A673 (cell line): ENCODE measurements around the gene PGAP6. TPM values are rescaled to one million over a fixed set of nuclear protein-coding genes. Genes with fewer than 3 reads are reported as not detected.

Source experiments
- BruUV-seq: library from RNA; stranded (reverse); fragments of 400-500 nt; replicated peaks from 2 replicates; lab custom pipeline; 2021; lab: Mats Ljungman, UMichigan
- CTCF ChIA-PET: fragments of 300-600 bp; sonication (Branson Sonifier 250); formaldehyde crosslinking; loops from one replicate; lab custom pipeline; 2022; ENCODE audit warnings: antibody characterized with exemption; lab: Charles Lee
- POLR2A ChIA-PET: fragments of 300-600 bp; sonication (Branson Sonifier 250); formaldehyde crosslinking; loops from one replicate; lab custom pipeline; 2022; ENCODE audit warnings: antibody characterized with exemption; ENCODE audit not compliant: low non-redundant PET; lab: Charles Lee
- DNase-seq: peaks from one replicate; pipeline ENCODE4 v3.0.0-alpha.2; 2015; ENCODE audit warnings: low spot score
- H3K27ac ChIP-seq: fragments of 200-600 bp; sonication (generic); 2 replicates; pipeline ENCODE4 v1.5.1; 2016; ENCODE audit warnings: mixed run types, low read depth, mild to moderate bottlenecking, mixed read lengths, antibody characterized with exemption, low read length; ENCODE audit not compliant: poor library complexity, severe bottlenecking
- H3K27me3 ChIP-seq: fragments of 200-600 bp; sonication (generic); replicated peaks from 2 replicates; pipeline ENCODE4 v1.6.1; 2017; ENCODE audit warnings: mixed run types, low read depth, mild to moderate bottlenecking, mixed read lengths, antibody characterized with exemption, low read length; ENCODE audit not compliant: insufficient read depth, poor library complexity
- H3K36me3 ChIP-seq: fragments of 200-600 bp; sonication (generic); 2 replicates; pipeline ENCODE4 v1.6.1; 2016; ENCODE audit warnings: mixed run types, mild to moderate bottlenecking, mixed read lengths, antibody characterized with exemption, low read length; ENCODE audit not compliant: insufficient read depth, poor library complexity, severe bottlenecking
- H3K4me1 ChIP-seq: fragments of 200-600 bp; sonication (generic); 2 replicates; pipeline ENCODE4 v1.6.1; 2017; ENCODE audit warnings: mixed run types, mild to moderate bottlenecking, mixed read lengths, antibody characterized with exemption, low read length; ENCODE audit not compliant: insufficient read depth, poor library complexity, severe bottlenecking
- H3K4me3 ChIP-seq: fragments of 200-600 bp; sonication (generic); 2 replicates; pipeline ENCODE4 v1.5.1; 2016; ENCODE audit warnings: low read depth, mixed run types, mild to moderate bottlenecking, mixed read lengths, low read length; ENCODE audit not compliant: poor library complexity, severe bottlenecking
- H3K9me3 ChIP-seq: fragments of 200-600 bp; sonication (generic); 2 replicates; pipeline ENCODE4 v1.6.1; 2016; ENCODE audit warnings: mixed run types, low read depth, mild to moderate bottlenecking, mixed read lengths, antibody characterized with exemption, low read length; ENCODE audit not compliant: poor library complexity, severe bottlenecking
- CTCF ChIP-seq: fragments of 300-800, 200-600 bp; sonication (generic); conservative IDR thresholded peaks from 2 replicates; pipeline ENCODE4 v1.5.1; 2017; ENCODE audit warnings: low read depth, mild to moderate bottlenecking, antibody characterized with exemption, low read length, moderate library complexity, mixed read lengths
- EZH2 ChIP-seq: fragments of 200-600 bp; sonication (generic); IDR thresholded peaks from 2 replicates; pipeline ENCODE4 v1.6.1; 2017; ENCODE audit warnings: borderline replicate concordance, low read depth, mild to moderate bottlenecking, mixed read lengths, antibody characterized with exemption, low read length; ENCODE audit not compliant: poor library complexity, severe bottlenecking
- intact Hi-C: fragments of 100-400 bp; cut with micrococcal nuclease; formaldehyde crosslinking; loops from one replicate; pipeline ENCODE4 v1.10.0; 2022; ENCODE audit not compliant: unreplicated experiment
- total RNA-seq: library from RNA; stranded (reverse); gene quantifications from 2 replicates; pipeline ENCODE4 v1.2.3, GENCODE V29; 2021

The PGAP6 gene
- total RNA-seq, 1 experiment from 2014 or later: 38.7 TPM

- intact Hi-C loops: no loop called here
- Histone ChIP-seq H3K4me3 (no peak overlapping the region), H3K27me3 (no peaks in the 10 kb centered on the region), H3K36me3 (no peaks in the 10 kb centered on the region), H3K9me3 (no peaks in the 10 kb centered on the region), H3K27ac (no peak overlapping the region), H3K4me1 (peaks cover 12% of the 10 kb centered on the region)
- CTCF ChIA-PET: no interaction called here
- POLR2A ChIA-PET: no interaction called here
- no peak for TF ChIP-seq CTCF
- TF ChIP-seq EZH2: no peak
- BruUV-seq: no TSS peak
- no peak for DNase-seq
Observed at GRCh38 chr16:321532-321931, 60.2 kb downstream of the PGAP6 start.

Other genes starting within 250 kb of the PGAP6 start
- gene NPRL3, start 243.3 kb downstream of the PGAP6 start, total RNA-seq: 61.6 and 62.6 TPM in 2 replicates
- gene HBZ, start 229.3 kb downstream of the PGAP6 start, total RNA-seq: not detected in 2 replicates
- not detected in 2 replicates for gene HBM, start 216.0 kb downstream of the PGAP6 start, total RNA-seq
- 1.9 and 6.1 TPM in 2 replicates for gene HBA2, start 209.1 kb downstream of the PGAP6 start, total RNA-seq
- gene HBA1, start 205.3 kb downstream of the PGAP6 start, total RNA-seq: 5.9 and 9.5 TPM in 2 replicates
- 1.2 and 5.2 TPM in 2 replicates for gene HBQ1, start 201.5 kb downstream of the PGAP6 start, total RNA-seq
- 128 and 152 TPM in 2 replicates for gene LUC7L, start 152.5 kb downstream of the PGAP6 start, total RNA-seq
- 72.4 and 82.1 TPM in 2 replicates for gene FAM234A, start 147.2 kb downstream of the PGAP6 start, total RNA-seq
- gene RGS11, start 106.0 kb downstream of the PGAP6 start, total RNA-seq: not detected in 2 replicates
- gene ARHGDIG, start 101.4 kb downstream of the PGAP6 start, total RNA-seq: 0.41 and 0.48 TPM in 2 replicates
- gene PDIA2, start 98.8 kb downstream of the PGAP6 start, total RNA-seq: 0.46 TPM in 1 of 2 replicates, not detected in the other
- 32.7 and 38.2 TPM in 2 replicates for gene AXIN1, start 29.3 kb downstream of the PGAP6 start, total RNA-seq
- 150 and 157 TPM in 2 replicates for gene MRPL28, start 11.4 kb downstream of the PGAP6 start, total RNA-seq
- gene NME4, start 15.2 kb upstream of the PGAP6 start, total RNA-seq: 261 and 321 TPM in 2 replicates
- gene DECR2, start 19.9 kb upstream of the PGAP6 start, total RNA-seq: 27.5 and 28.7 TPM in 2 replicates
- gene RAB11FIP3, start 43.7 kb upstream of the PGAP6 start, total RNA-seq: 44.8 and 44.9 TPM in 2 replicates
- 77.7 and 91.2 TPM in 2 replicates for gene CAPN15, start 145.7 kb upstream of the PGAP6 start, total RNA-seq
- 0.13 TPM in 1 of 2 replicates, not detected in the other for gene PRR35, start 178.4 kb upstream of the PGAP6 start, total RNA-seq
- gene NHLRC4, start 185.0 kb upstream of the PGAP6 start, total RNA-seq: 0.21 and 0.52 TPM in 2 replicates
- 59.4 and 65.7 TPM in 2 replicates for gene PIGQ, start 188.0 kb upstream of the PGAP6 start, total RNA-seq
- gene RAB40C, start 208.1 kb upstream of the PGAP6 start, total RNA-seq: 19.9 and 20.6 TPM in 2 replicates
- 1.7 and 1.8 TPM in 2 replicates for gene WFIKKN1, start 249.0 kb upstream of the PGAP6 start, total RNA-seq